Measurements from ENCODE around the gene CYP2D6. TPM values are rescaled to one million over a fixed set of nuclear protein-coding genes. Genes with fewer than 3 reads are reported as not detected.

CYP2D6 gene
- total and polyA plus RNA-seq, 2 of the 8 experiments (the other 6 are each of a cell fraction or from before 2014, with no cell fraction given) = 0.93 to 1.7 TPM

DNA sequence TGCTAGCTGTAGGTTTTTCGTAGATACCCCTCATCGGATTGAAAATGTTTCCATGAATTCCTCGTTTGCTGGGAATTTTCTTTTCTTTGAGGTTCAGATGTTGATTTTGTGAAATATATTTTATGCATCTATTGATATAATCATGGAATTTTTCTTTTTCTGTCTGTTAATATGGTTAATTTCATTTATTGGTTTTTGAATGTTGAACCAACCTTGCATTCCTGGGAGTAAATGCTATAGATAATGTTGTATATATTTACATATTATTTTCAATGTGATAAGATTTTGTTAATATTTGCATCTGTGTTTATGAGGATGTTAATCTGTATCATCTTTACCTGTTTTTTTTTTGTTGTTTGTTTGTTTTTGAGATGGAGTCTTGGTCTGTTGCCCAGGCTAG lies 29.4 kb downstream of the CYP2D6 start (continued):
- TF ChIP-seq PHF8 (conservative IDR thresholded peaks at IDR 0.05; ENCODE audit: low read depth, low read length) (no peak), BACH1 (IDR thresholded peaks at IDR 0.05; ENCODE audit: low read length) (no peak), SIRT6 (IDR thresholded peaks at IDR 0.05; ENCODE audit: low read length) (no peak), SP2 (IDR thresholded peaks at IDR 0.05; ENCODE audit: low read length) (no peak)

Measured in H1 (cell line).